Cardiac septum (tissue), 1 donor: Measurements from ENCODE around the gene RNF152. TPM values are rescaled to one million over a fixed set of nuclear protein-coding genes. Genes with fewer than 3 reads are reported as not detected.

Experiments used
- DNase-seq: peaks from one replicate; pipeline ENCODE4 v3.0.0-alpha.2; 2020; ENCODE audit warnings: low spot score
- intact Hi-C: fragments of 100-400 bp; cut with DNase I; formaldehyde crosslinking; loops from one replicate; pipeline ENCODE4 v1.14.0; 2022
- total RNA-seq: library from RNA; stranded (reverse); fragmentation: NEBNext Ultra II Directional; extraction: Animal tissue kit (Norgen Biotek cat#: 25700); gene quantifications from one replicate; pipeline ENCODE4 v1.2.1, GENCODE V29; 2021
- donor health status: DM: no; HTN: no; CAD: no.

Gene RNF152
- total RNA-seq, 1 donor from 2014 or later = 10.2 TPM

- intact Hi-C loops = no loop called here
- no peak for DNase-seq
Measured at GRCh38 chr18:61774846-61775245, 118.0 kb downstream of the RNF152 start.

- DNase-seq = no peak
- intact Hi-C loops = no loop called here
Measured at GRCh38 chr18:61772293-61772848, 120.4 kb downstream of the RNF152 start.

GRCh38 chr18:61771861-61772260 is 120.9 kb downstream of the RNF152 start:
- no peak for DNase-seq
- intact Hi-C loops = no loop called here

DNA sequence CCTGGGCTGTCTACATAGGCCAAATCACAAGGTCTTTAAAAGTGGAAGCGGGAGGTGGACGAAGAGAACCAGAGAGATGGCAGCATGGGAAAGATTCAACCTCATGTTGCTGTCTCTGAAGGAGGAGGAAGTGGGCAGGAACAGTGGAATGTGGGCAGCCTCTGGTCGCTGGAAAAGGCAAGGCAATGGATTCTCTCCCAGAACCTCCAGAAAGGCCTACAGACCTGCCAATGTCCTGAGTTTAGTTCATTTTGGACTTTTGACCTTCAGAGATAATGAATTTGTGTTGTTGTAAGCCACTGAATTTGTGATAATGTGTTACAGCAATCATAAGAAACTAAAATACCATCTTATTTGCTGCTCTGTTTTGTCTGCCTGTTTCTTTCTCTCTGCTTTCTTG is 122.5 kb downstream of the RNF152 start:
- DNase-seq = no peak
- intact Hi-C loops = no loop called here

DNA sequence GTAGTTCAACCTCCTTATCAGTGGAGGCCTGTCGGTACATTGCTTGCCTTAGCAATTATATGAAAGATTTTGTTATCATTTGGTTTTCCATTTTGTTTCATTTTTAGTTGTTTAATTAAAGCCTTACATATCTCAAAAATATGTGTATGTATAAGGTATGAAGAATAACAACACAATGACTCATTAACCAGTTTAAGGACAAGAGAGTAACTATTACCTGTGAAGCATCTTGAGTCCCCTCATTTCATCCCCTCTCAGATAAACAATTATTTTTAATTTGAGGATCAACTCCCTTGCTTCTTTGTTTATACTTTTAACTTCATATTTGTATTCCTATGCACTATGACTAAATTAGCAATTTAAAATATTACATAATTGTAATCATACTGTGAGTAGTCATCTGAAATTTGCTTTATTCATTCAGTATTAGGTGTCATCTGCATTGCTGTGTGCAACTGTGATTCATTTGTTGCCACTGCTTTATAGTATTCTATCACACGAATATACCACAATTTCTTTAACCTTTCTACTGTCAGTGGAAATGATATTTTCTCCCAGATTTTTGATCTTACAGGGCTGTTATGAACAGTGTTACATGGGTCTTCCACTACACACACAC is 126.4 kb downstream of the RNF152 start:
- no peak for DNase-seq
- intact Hi-C loops = no loop called here

GRCh38 chr18:61765097-61765496 is 127.7 kb downstream of the RNF152 start:
- DNase-seq = no peak
- intact Hi-C loops = no loop called here

DNA sequence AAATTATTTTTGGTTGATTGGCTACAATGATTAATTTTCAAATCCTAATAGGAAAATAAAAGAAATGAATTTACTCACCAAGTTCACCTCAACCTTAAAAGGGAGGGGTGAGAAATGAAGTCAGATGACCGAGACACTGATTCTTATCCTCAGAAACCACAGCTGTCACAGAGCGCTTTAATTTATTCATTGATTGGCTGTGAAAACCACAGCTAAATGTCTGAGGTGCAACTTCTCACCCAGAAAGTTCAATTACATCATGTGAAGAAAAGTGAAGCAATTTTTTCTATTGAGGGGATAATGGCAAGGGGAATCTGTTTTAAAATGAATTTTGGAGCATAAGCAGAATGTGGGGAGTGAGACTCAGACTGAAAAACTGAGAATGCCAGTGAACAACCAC is 128.4 kb downstream of the RNF152 start:
- DNase-seq = no peak
- intact Hi-C loops = no loop called here

GRCh38 chr18:61761875-61762274 is 130.9 kb downstream of the RNF152 start:
- intact Hi-C loops = no loop called here
- DNase-seq = no peak
